K562 (cell line): ENCODE results near the gene C1orf50. TPM values are rescaled to one million over a fixed set of nuclear protein-coding genes. Genes with fewer than 3 reads are reported as not detected.

Source experiments
- COPS2 ChIP-seq: fragments of 450-650 bp; conservative IDR thresholded peaks from 2 replicates; pipeline ENCODE4 v1.6.1; 2016; ENCODE audit warnings: mild to moderate bottlenecking, moderate library complexity
- ESRRA ChIP-seq: fragments of 450-650 bp; IDR thresholded peaks from 2 replicates; pipeline ENCODE4 v1.6.1; 2014; ENCODE audit warnings: low read depth, mild to moderate bottlenecking, moderate library complexity, borderline replicate concordance
- ILK ChIP-seq: fragments of 450-650 bp; IDR thresholded peaks from 2 replicates; pipeline ENCODE4 v1.6.1; 2016; ENCODE audit warnings: missing genetic modification characterization, low read depth, mild to moderate bottlenecking, missing compliant biosample characterization, moderate library complexity, borderline replicate concordance
- JUND ChIP-seq, 2 experiments: IDR thresholded peaks; 2 replicates in 1 of 2; 3 replicates in 1 of 2; pipeline ENCODE4 v1.6.1; 2011; ENCODE audit warnings: borderline replicate concordance in 2 of 2, low read depth in 2 of 2, low read length in 2 of 2, improper control_type of control experiment in 1 of 2, missing biosample characterization in 1 of 2, missing genetic modification characterization in 1 of 2, missing genetic modification reagents in 1 of 2
- LEF1 ChIP-seq: fragments of 450-650 bp; IDR thresholded peaks from 2 replicates; pipeline ENCODE4 v1.6.1; 2016; ENCODE audit warnings: mild to moderate bottlenecking
- MEF2D ChIP-seq: conservative IDR thresholded peaks from 2 replicates; pipeline ENCODE4 v1.6.1; 2016; ENCODE audit warnings: low read depth, missing genetic modification characterization, missing compliant biosample characterization
- PCBP2 ChIP-seq: fragments of 200-400 bp; formaldehyde crosslinking; IDR thresholded peaks from 2 replicates; pipeline ENCODE4 v1.6.1; 2018; ENCODE audit warnings: low read length, low read depth, mild to moderate bottlenecking, moderate library complexity; ENCODE audit not compliant: poor library complexity, severe bottlenecking
- POLR2G ChIP-seq: fragments of 200-400 bp; formaldehyde crosslinking; IDR thresholded peaks from 2 replicates; pipeline ENCODE4 v1.6.1; 2017; ENCODE audit warnings: low read depth, mild to moderate bottlenecking, antibody characterized with exemption, low read length, moderate library complexity
- SMARCE1 ChIP-seq: fragments of 450-650 bp; IDR thresholded peaks from 2 replicates; pipeline ENCODE4 v1.7.1; 2016; ENCODE audit warnings: mild to moderate bottlenecking
- SRSF1 ChIP-seq: fragments of 200-400 bp; formaldehyde crosslinking; IDR thresholded peaks from 2 replicates; pipeline ENCODE4 v1.6.1; 2017; ENCODE audit warnings: mild to moderate bottlenecking, low read depth, low read length, moderate library complexity
- TEAD1 ChIP-seq, 2 experiments: fragments of 450-650 bp in 1 of 2; sonication (generic) in 1 of 2; formaldehyde crosslinking; IDR thresholded peaks; 2 replicates each; pipeline versions ENCODE4 v1.4.0 to v1.8.0; 2020 to 2022; ENCODE audit warnings: mild to moderate bottlenecking in 2 of 2, missing genetic modification reagents in 1 of 2
- ZBTB8A ChIP-seq: fragments of 450-650 bp; IDR thresholded peaks from 2 replicates; pipeline ENCODE4 v1.6.1; 2018; ENCODE audit warnings: mild to moderate bottlenecking, moderate library complexity; ENCODE audit not compliant: partially characterized antibody
- ZNF175 ChIP-seq: fragments of 200-800 bp; sonication (Bioruptor generic); IDR thresholded peaks from 2 replicates; pipeline ENCODE4 v1.6.1; 2016; ENCODE audit warnings: low read depth, mild to moderate bottlenecking, missing genetic modification characterization, missing compliant biosample characterization
- polyA plus RNA-seq, 8 experiments: library from polyadenylated mRNA; depleted of rRNA in 4 of 8; stranded (reverse) in 5 of 8; unstranded in 3 of 8; fragments of >200 nt; fragmentation: Nextera tagmentation in 2 of 8; fragmentation: Illumina TruSeq in 1 of 8; extraction: Ambion mirVana in 2 of 8; extraction: Trizol in 1 of 8; gene quantifications; 2 replicates each; pipeline versions ENCODE4 v1.2.1 to v1.2.3, GENCODE V29; 2011 to 2014; ENCODE audit warnings: inconsistent platforms in 1 of 8, missing spikeins in 1 of 8
- total RNA-seq, 7 experiments: library from RNA; depleted of rRNA in 6 of 7; stranded (reverse); fragments of >200 nt in 6 of 7; fragmentation: Illumina TruSeq in 2 of 7; extraction: Trizol in 2 of 7; gene quantifications; 2 replicates each; pipeline versions ENCODE4 v1.2.1 to v1.2.3, GENCODE V29; 2011 to 2021; ENCODE audit warnings: low replicate concordance in 1 of 7
- TF ChIP-seq, protein P1 (sequence below): fragments of 250-450 bp; sonication (Bioruptor Pico); IDR thresholded peaks from 2 replicates; pipeline ENCODE4 v1.4.0; 2020; ENCODE audit warnings: mild to moderate bottlenecking, moderate library complexity
- TF ChIP-seq, protein P2 (sequence below): fragments of 250-450 bp; sonication (Bioruptor Pico); IDR thresholded peaks from 2 replicates; pipeline ENCODE4 v1.8.0; 2022; ENCODE audit warnings: inconsistent platforms
- TF ChIP-seq, protein P3 (sequence below): fragments of 450-650 bp; IDR thresholded peaks from 2 replicates; pipeline ENCODE4 v1.7.1; 2018; ENCODE audit warnings: mild to moderate bottlenecking, low read depth; ENCODE audit not compliant: partially characterized antibody

Gene C1orf50
- total and polyA plus RNA-seq, 9 of the 15 experiments (the other 6 are each of a cell fraction or from before 2014, with no cell fraction given), result 0.55 to 13.9 (median 5.2) TPM

DNA sequence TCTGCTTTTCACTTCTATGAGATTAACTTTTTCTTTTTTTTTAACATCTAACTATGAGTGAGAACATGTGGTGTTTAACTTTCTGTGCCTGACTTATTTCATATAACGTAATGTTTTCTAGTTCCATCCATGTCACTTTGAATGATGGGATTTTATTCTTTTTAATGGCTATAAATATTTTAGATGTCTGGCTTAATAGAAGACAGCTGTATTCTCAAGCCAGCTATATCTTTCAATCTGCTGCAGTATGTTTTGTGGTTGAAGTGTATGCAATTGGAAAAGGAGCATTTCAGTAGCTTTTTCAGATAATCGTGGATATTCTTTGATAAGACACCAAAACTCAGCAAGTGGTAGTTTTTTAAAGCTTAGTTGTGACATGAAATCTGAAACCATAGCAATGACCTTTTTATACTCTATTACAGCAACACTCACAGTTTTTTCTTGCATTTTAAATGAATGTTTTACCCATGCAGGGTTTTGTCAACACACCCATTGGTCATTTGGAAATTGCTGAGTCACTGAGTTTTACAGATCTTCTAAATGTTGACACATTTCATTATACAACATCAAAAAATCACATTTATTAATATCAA, 55.8 kb downstream of the C1orf50 start (continued):
- TF ChIP-seq, protein P1, sequence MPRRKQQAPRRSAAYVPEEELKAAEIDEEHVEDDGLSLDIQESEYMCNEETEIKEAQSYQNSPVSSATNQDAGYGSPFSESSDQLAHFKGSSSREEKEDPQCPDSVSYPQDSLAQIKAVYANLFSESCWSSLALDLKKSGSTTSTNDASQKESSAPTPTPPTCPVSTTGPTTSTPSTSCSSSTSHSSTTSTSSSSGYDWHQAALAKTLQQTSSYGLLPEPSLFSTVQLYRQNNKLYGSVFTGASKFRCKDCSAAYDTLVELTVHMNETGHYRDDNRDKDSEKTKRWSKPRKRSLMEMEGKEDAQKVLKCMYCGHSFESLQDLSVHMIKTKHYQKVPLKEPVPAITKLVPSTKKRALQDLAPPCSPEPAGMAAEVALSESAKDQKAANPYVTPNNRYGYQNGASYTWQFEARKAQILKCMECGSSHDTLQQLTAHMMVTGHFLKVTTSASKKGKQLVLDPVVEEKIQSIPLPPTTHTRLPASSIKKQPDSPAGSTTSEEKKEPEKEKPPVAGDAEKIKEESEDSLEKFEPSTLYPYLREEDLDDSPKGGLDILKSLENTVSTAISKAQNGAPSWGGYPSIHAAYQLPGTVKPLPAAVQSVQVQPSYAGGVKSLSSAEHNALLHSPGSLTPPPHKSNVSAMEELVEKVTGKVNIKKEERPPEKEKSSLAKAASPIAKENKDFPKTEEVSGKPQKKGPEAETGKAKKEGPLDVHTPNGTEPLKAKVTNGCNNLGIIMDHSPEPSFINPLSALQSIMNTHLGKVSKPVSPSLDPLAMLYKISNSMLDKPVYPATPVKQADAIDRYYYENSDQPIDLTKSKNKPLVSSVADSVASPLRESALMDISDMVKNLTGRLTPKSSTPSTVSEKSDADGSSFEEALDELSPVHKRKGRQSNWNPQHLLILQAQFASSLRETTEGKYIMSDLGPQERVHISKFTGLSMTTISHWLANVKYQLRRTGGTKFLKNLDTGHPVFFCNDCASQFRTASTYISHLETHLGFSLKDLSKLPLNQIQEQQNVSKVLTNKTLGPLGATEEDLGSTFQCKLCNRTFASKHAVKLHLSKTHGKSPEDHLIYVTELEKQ (CRISPR knock-in tag), result no peak
- TF ChIP-seq PCBP2 (no peak), SRSF1 (no peak), POLR2G (no peak), TEAD1 (CRISPR knock-in tag; IDR thresholded peaks at IDR 0.05) (0 out of 4 replicates have a peak, but pooled peaks of 1 of the 2 experiments have one; percentile 37), ZBTB8A (no peak), ESRRA (peak; percentile 32; the same call in 1 of the 2 replicates), ZNF175 (CRISPR knock-in tag) (no peak), JUND (IDR thresholded peaks at IDR 0.05; ENCODE audit: borderline replicate concordance, low read depth, low read length) (no peak), JUND (tag; IDR thresholded peaks at IDR 0.05; ENCODE audit: borderline replicate concordance, low read depth, low read length) (no peak; the same call in 2 of the 3 replicates), LEF1 (0 out of 2 replicates have a peak, but pooled peaks have one; percentile 33), ILK (tag) (no peak), SMARCE1 (peak; percentile 64), MEF2D (tag) (0 out of 2 replicates have a peak, but pooled peaks have one; percentile 20), COPS2 (no peak)
- TF ChIP-seq, protein P2, sequence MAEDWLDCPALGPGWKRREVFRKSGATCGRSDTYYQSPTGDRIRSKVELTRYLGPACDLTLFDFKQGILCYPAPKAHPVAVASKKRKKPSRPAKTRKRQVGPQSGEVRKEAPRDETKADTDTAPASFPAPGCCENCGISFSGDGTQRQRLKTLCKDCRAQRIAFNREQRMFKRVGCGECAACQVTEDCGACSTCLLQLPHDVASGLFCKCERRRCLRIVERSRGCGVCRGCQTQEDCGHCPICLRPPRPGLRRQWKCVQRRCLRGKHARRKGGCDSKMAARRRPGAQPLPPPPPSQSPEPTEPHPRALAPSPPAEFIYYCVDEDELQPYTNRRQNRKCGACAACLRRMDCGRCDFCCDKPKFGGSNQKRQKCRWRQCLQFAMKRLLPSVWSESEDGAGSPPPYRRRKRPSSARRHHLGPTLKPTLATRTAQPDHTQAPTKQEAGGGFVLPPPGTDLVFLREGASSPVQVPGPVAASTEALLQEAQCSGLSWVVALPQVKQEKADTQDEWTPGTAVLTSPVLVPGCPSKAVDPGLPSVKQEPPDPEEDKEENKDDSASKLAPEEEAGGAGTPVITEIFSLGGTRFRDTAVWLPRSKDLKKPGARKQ, result no peak
- TF ChIP-seq, protein P3, sequence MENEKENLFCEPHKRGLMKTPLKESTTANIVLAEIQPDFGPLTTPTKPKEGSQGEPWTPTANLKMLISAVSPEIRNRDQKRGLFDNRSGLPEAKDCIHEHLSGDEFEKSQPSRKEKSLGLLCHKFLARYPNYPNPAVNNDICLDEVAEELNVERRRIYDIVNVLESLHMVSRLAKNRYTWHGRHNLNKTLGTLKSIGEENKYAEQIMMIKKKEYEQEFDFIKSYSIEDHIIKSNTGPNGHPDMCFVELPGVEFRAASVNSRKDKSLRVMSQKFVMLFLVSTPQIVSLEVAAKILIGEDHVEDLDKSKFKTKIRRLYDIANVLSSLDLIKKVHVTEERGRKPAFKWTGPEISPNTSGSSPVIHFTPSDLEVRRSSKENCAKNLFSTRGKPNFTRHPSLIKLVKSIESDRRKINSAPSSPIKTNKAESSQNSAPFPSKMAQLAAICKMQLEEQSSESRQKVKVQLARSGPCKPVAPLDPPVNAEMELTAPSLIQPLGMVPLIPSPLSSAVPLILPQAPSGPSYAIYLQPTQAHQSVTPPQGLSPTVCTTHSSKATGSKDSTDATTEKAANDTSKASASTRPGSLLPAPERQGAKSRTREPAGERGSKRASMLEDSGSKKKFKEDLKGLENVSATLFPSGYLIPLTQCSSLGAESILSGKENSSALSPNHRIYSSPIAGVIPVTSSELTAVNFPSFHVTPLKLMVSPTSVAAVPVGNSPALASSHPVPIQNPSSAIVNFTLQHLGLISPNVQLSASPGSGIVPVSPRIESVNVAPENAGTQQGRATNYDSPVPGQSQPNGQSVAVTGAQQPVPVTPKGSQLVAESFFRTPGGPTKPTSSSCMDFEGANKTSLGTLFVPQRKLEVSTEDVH, result no peak
